ENCODE measurements around the gene POLR3K.
"Not testable (repeated sequence)": the region's sequence is repeated elsewhere in the genome, so short reads cannot be mapped to it uniquely, and the experiment has no call there.

POLR3K gene

GRCh38 chr16:61879-62281 lies 8.5 kb upstream of the POLR3K start:
- H3K36me3 Mint-ChIP-seq: no peaks in the 10 kb centered on the region
- H3K4me1 Mint-ChIP-seq: peaks cover 3% of the 10 kb centered on the region
- no peaks in the 10 kb centered on the region for H3K9me3 Mint-ChIP-seq
- H3K4me3 Mint-ChIP-seq: no peak overlapping the region
- no peaks in the 10 kb centered on the region for H3K27me3 Mint-ChIP-seq
- no peak overlapping the region for H3K27ac Mint-ChIP-seq

GRCh38 chr16:60929-61878 lies 7.8 kb upstream of the POLR3K start:
- Mint-ChIP-seq H3K27me3 (no peaks in the 10 kb centered on the region), H3K9me3 (no peaks in the 10 kb centered on the region), H3K36me3 (no peaks in the 10 kb centered on the region), H3K27ac (no peak overlapping the region), H3K4me3 (no peak overlapping the region), H3K4me1 (peaks cover 3% of the 10 kb centered on the region)

- no peak overlapping the region for H3K27ac Mint-ChIP-seq
- no peaks in the 10 kb centered on the region for H3K9me3 Mint-ChIP-seq
- no peak overlapping the region for H3K4me3 Mint-ChIP-seq
- peaks cover 2% of the 10 kb centered on the region for H3K36me3 Mint-ChIP-seq
- peaks cover 2% of the 10 kb centered on the region for H3K4me1 Mint-ChIP-seq
- no peaks in the 10 kb centered on the region for H3K27me3 Mint-ChIP-seq
Observed at GRCh38 chr16:60166-60565, 6.8 kb upstream of the POLR3K start.

GRCh38 chr16:59440-60059 lies 6.1 kb upstream of the POLR3K start:
- Mint-ChIP-seq H3K27me3 (no peaks in the 10 kb centered on the region), H3K9me3 (no peaks in the 10 kb centered on the region), H3K4me1 (no peaks in the 10 kb centered on the region), H3K27ac (no peak overlapping the region), H3K4me3 (no peak overlapping the region), H3K36me3 (peaks cover 2% of the 10 kb centered on the region)

GRCh38 chr16:58491-59439 lies 5.4 kb upstream of the POLR3K start:
- no peak overlapping the region for H3K27ac Mint-ChIP-seq
- H3K27me3 Mint-ChIP-seq: no peaks in the 10 kb centered on the region
- peaks cover 2% of the 10 kb centered on the region for H3K36me3 Mint-ChIP-seq
- H3K4me1 Mint-ChIP-seq: peaks cover 3% of the 10 kb centered on the region
- H3K4me3 Mint-ChIP-seq: no peak overlapping the region
- H3K9me3 Mint-ChIP-seq: no peaks in the 10 kb centered on the region

GRCh38 chr16:57711-58110 lies 4.3 kb upstream of the POLR3K start:
- Mint-ChIP-seq H3K27me3 (no peaks in the 10 kb centered on the region), H3K36me3 (peaks cover 2% of the 10 kb centered on the region), H3K4me3 (no peak overlapping the region), H3K4me1 (peaks cover 6% of the 10 kb centered on the region), H3K9me3 (no peaks in the 10 kb centered on the region), H3K27ac (no peak overlapping the region)

GRCh38 chr16:56231-56927 lies 3.0 kb upstream of the POLR3K start:
- no peak overlapping the region for H3K27ac Mint-ChIP-seq
- H3K9me3 Mint-ChIP-seq: no peaks in the 10 kb centered on the region
- peaks cover 14% of the 10 kb centered on the region for H3K4me1 Mint-ChIP-seq
- peaks cover 2% of the 10 kb centered on the region for H3K36me3 Mint-ChIP-seq
- H3K27me3 Mint-ChIP-seq: no peaks in the 10 kb centered on the region
- H3K4me3 Mint-ChIP-seq: peak overlapping the region; percentile 36

GRCh38 chr16:55571-56136 lies 2.2 kb upstream of the POLR3K start:
- H3K4me3 Mint-ChIP-seq: peak overlapping the region; percentile 36
- H3K9me3 Mint-ChIP-seq: no peaks in the 10 kb centered on the region
- H3K27ac Mint-ChIP-seq: no peak overlapping the region

GRCh38 chr16:54237-54581 lies 801 bp upstream of the POLR3K start:
- H3K4me1 Mint-ChIP-seq: peaks cover 28% of the 10 kb centered on the region
- no peaks in the 10 kb centered on the region for H3K27me3 Mint-ChIP-seq
- H3K4me3 Mint-ChIP-seq: peak overlapping the region; percentile 96
- H3K36me3 Mint-ChIP-seq: peaks cover 8% of the 10 kb centered on the region
- no peak overlapping the region for H3K27ac Mint-ChIP-seq
- H3K9me3 Mint-ChIP-seq: no peaks in the 10 kb centered on the region

More at GRCh38 chr16:55571-56136, 2.2 kb upstream of the POLR3K start:
- H3K27me3 Mint-ChIP-seq: no peaks in the 10 kb centered on the region
- peaks cover 5% of the 10 kb centered on the region for H3K36me3 Mint-ChIP-seq
- H3K4me1 Mint-ChIP-seq: peaks cover 22% of the 10 kb centered on the region

- Mint-ChIP-seq H3K36me3 (peaks cover 10% of the 10 kb centered on the region), H3K9me3 (no peaks in the 10 kb centered on the region), H3K27me3 (no peaks in the 10 kb centered on the region), H3K4me3 (peak overlapping the region; percentile 96), H3K4me1 (peaks cover 31% of the 10 kb centered on the region), H3K27ac (peak overlapping the region; percentile 59)
Observed at GRCh38 chr16:50769-51591, 2.4 kb downstream of the POLR3K start.

- Mint-ChIP-seq H3K36me3 (peaks cover 12% of the 10 kb centered on the region), H3K9me3 (no peaks in the 10 kb centered on the region), H3K27me3 (no peaks in the 10 kb centered on the region), H3K4me1 (peaks cover 40% of the 10 kb centered on the region), H3K27ac (peak overlapping the region; percentile 51), H3K4me3 (no peak overlapping the region)
Observed at GRCh38 chr16:47234-47633, 6.2 kb downstream of the POLR3K start.

- not testable (repeated sequence) for H3K27me3 Mint-ChIP-seq, H3K27ac Mint-ChIP-seq, H3K4me3 Mint-ChIP-seq, H3K9me3 Mint-ChIP-seq
- Mint-ChIP-seq H3K4me1 (peaks cover 41% of the 10 kb centered on the region), H3K36me3 (peaks cover 15% of the 10 kb centered on the region)
Observed at GRCh38 chr16:46510-46909, 6.9 kb downstream of the POLR3K start.

- Mint-ChIP-seq H3K9me3 (no peaks in the 10 kb centered on the region), H3K27me3 (no peaks in the 10 kb centered on the region), H3K36me3 (peaks cover 12% of the 10 kb centered on the region)
Observed at GRCh38 chr16:45454-45853, 8.0 kb downstream of the POLR3K start.

GRCh38 chr16:44655-45054 lies 8.8 kb downstream of the POLR3K start:
- Mint-ChIP-seq H3K4me3 (no peak overlapping the region), H3K27me3 (no peaks in the 10 kb centered on the region), H3K27ac (no peak overlapping the region), H3K4me1 (peaks cover 29% of the 10 kb centered on the region), H3K36me3 (peaks cover 9% of the 10 kb centered on the region), H3K9me3 (no peaks in the 10 kb centered on the region)

More at GRCh38 chr16:45454-45853, 8.0 kb downstream of the POLR3K start:
- Mint-ChIP-seq H3K4me1 (peaks cover 34% of the 10 kb centered on the region), H3K4me3 (no peak overlapping the region), H3K27ac (no peak overlapping the region)
